CD4-positive, alpha-beta T cell treated with Interleukin-4 for 1 hour (primary cell): Measurements from ENCODE around the gene ZNF675.
A peak's percentile ranks its signal among the peaks of the same experiment; 100 is the strongest.
"Not testable (repeated sequence)": the region's sequence is repeated elsewhere in the genome, so short reads cannot be mapped to it uniquely, and the experiment has no call there.

ENCODE experiments used
- DNase-seq, 2 donors: peaks; one replicate each; pipeline ENCODE4 v3.0.0-alpha.2; 2020 to 2022

ZNF675 gene

DNA sequence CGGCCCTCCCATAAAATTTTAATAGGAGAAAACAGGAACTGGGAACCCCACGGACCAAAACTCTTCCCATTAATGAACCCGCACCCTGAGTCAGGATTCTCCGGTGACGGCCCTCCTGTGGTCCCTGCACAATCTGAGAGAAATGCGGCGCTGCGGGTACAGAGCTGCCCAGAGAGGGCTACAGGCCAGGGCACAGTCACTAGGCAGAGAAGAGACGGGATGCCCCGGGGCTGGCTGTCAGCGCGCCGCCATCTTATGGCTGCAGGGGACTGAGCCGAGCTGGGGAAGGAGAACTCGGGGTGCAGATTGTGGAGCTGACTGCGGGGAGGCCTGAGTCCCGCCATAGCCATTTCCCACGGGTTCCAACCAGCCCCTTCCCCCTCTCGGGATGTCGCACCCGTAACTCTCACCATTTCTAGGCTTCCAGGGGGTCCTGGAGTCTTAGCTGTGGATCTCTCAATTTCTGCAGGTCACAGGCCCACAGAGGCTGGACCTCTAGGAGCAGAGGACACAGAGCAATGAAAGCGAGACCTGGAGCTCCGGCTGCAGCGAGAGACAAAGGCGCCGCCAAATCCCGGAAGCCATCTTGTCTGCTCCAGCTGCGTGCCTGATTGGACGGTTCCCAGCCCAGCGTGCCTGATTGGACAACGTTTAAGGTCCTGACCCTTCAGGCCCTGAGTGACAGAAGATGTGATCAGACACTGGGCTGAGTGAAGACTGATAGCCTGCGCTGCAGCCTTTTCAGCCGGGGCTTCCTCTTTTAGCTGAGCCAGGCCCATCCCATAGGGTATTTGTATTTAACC, at the start of gene ZNF675:
Gene ZNF675 (minus strand): TSS at position 592 of the 803 bp plus-strand sequence. CDS start 179 bp downstream, at position 413.
- DNase-seq = peak; percentile 92 to 93

DNA sequence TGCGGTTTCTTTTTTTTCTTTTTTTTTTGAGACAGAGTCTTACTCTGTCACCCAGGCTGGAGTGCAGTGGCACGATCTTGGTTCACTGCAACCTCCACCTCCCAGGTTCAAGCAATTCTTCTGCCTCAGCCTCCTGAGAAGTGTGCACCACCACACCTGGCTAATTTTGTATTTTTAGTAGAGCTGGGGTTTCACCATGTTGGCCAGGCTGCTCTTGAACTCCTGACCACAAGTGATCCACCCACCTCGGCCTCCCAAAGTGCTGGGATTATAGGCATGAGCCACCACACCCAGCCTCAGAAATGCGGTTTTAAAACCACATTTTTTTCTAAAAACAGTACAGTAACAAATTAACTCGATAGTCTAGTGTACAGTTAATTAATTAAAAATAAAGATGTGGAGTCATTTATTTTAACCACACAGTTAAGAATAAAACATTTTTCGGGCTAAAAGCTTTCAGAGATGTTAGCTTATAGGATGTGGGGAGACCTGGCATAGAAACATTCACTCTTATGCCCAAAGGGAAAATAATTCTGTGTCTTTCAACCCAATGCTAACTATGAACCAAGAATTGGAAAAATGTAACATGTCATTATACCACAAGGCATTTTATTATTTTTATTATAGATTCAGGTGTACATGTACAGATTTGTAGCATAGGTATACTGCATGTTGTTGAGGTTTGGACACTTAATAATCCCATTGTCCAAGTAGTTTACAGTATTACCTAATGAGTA, 43.9 kb upstream of the ZNF675 start:
- DNase-seq = not testable (repeated sequence)

DNA sequence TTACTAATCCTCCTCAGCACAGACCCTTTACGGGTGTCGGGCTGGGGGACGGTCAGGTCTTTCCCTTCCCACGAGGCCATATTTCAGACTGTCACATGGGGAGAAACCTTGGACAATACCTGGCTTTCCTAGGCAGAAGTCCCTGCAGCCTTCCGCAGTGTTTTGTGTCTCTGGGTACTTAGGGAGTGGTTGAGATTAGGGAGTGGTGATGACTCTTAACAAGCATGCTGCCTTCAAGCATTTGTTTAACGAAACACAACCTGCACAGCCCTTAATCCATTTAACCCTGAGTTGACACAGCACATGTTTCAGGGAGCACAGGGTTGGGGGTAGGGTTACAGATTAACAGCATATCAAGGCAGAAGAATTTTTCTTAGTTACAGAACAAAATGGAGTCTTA, 37.1 kb upstream of the ZNF675 start:
- not testable (repeated sequence) for DNase-seq

DNA sequence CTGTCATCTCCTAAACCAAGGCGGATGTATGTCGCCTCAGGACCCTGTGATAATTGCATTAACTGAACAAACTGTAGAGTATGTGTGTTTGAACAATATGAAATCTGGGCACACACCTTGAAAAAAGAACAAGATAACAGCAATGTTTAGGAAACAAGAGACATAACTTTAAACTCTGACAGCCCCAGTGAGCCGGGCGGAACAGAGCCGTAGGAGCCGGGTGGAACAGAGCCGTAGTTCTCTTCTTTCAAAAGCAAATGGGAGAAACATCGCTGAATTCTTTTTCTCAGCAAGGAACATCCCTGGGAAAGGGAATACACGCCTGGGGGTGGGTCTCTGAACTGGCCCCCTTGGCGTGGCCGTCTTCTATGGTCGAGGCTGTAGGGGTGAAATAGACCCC, 31.8 kb upstream of the ZNF675 start:
- DNase-seq = no peak

DNA sequence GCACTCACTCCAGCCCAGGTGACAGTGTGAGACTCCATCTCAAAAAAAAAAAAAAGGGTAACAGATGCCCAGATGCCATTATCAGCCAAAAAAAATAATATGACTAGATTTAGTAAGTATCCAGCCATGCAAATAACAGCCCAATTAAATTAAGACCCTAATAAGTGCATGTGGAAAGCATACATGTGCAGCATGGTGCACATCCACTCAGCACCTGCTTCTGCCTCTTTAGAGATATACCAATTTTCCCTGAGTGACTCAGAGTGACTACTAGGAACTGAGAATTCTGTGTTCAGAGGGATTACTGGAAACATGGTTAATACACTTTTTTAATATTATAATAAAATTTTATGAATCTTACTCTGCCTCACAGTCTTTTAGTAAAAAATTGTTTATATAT, 29.8 kb upstream of the ZNF675 start:
- no peak for DNase-seq

DNA sequence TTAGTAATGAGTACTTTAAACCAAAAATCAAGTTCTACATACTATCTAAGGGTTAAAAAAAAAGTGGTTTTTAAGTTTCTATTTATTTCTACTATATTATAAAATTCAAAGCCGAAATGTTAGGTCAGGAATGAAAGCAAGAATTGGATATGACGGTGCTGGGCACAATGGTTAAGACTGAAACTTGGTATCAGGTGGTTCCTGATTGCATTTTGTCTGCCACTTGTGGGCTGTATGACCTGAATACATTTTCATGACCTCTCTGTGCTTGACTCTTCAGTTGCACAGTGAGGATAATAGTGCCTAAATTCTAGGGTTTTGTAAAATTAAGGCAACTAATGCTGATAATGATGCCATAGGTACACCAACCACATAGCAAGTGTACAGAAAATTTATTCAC, 22.3 kb upstream of the ZNF675 start:
- no peak for DNase-seq

DNA sequence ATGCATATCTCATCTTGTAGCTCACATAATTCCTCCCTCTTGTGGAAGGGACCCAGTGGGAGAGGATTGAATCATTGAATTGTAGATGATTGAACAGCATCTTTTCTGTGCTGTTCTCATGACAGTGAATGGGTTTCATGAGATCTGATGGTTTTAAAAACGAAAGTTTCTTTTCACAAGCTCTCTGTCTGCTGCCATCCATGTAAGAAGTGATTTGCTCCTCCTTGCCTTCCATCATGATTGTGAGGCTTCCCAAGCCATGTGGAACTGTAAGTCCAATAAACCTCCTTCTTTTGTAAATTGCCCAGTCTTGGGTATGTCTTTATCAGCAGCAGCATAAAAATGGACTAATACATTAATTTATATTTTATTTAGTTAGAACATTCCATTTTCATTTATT, 19.6 kb upstream of the ZNF675 start:
- DNase-seq = no peak

DNA sequence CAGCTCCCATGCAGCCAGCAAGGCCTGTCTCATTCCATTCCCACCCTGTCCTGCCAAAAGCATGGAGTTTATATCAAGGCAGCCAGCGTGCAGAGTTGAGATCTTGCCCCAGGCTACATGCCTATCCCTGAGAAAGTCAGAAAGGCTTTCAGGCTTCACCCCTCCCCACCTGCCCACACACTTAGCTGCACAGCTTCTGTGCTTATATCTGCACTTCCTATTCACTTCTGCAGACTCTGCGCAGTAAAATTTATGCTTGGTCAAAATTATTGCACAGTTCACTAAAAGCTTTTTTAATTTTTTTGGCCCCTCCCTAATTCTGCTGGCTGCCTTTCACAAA, 12.5 kb upstream of the ZNF675 start:
- DNase-seq = no peak

DNA sequence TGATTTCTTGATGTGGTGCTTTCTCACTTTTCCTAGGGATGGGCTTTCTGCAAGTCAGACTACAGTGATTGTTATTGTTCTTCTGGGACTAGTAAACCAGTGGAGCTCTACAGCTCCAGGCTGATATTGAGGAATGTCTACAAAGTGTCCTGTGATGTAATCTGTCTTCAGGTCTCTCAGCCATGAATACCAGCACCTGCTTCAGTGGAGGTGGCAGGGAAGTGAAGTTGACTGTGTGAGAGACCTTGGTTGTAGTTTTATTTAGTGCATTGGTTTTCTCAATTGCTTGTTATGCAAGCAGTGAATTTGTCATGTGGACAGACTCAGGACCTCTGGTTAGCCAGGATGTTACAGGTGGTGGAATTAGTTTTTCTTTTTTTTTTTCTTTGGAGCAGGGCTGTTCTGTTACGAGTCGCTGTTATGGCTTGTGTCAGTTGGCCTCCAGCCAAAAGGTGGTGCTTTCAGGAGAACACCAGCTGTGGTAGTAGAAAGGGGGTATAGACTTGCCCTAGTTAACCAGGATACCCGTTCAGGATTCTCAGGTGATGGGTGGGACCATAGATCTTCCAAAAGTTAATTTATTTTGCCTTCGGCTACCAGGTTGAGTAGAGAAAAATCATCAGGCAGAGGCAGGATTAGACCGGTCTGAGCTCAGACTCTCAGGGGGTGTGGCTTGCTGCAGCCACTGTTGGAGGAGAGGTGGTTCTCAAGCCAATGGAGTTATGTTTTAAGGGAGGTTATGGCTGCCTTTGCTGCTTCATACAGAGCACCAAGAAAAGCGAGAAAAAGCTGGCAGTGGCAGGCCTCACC, 11.9 kb upstream of the ZNF675 start:
- no peak for DNase-seq

DNA sequence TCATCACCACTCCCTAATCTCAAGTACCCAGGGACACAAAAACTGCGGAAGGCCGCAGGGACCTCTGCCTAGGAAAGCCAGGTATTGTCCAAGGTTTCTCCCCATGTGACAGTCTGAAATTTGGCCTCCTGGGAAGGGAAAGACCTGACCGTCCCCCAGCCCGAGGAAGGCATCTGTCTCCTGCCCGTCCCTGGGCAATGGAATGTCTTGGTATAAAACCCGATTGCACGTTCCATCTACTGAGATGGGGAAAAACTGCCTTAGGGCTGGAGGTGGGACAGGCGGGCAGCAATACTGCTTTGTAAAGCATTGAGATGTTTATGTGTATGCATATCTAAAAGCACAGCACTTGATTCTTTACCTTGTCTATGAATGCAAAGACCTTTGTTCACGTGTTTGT, 5.9 kb upstream of the ZNF675 start:
- not testable (repeated sequence) for DNase-seq

DNA sequence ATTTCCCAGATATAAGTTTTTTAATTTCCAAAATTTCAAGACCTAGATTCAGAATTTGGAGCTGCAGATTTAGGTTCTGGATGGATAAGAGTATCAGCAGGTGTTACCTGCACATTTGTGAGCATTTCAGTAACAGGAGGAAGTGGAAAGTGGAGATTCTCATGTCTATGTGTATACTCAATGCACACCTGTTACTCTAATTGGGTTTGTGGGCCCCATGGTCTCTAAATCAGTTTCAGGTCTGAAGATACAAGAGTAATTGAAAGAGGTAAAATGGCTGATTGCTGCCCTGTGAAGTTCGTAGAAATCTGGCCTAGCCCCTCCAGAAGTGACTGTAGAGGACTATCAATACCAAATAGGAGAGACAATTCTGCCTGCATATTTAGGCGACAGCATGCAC, 13.9 kb downstream of the ZNF675 start:
- DNase-seq = no peak

DNA sequence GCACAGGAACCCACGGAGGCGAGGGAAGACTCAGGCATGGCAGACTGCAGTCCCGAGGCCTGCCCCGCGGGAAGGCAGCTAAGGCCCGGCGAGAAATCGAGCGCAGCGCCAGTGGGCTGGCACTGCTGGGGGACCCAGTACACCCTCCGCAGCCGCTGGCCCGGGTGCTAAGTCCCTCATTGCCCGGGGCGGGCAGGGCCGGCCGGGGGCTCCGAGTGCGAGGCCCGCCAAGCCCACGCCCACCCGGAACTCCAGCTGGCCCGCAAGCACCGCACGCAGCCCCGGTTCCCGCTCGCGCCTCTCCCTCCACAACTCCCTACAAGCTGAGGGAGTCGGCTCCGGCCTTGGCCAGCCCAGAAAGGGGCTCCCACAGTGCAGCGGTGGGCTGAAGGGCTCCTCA, 18.4 kb downstream of the ZNF675 start:
- not testable (repeated sequence) for DNase-seq

DNA sequence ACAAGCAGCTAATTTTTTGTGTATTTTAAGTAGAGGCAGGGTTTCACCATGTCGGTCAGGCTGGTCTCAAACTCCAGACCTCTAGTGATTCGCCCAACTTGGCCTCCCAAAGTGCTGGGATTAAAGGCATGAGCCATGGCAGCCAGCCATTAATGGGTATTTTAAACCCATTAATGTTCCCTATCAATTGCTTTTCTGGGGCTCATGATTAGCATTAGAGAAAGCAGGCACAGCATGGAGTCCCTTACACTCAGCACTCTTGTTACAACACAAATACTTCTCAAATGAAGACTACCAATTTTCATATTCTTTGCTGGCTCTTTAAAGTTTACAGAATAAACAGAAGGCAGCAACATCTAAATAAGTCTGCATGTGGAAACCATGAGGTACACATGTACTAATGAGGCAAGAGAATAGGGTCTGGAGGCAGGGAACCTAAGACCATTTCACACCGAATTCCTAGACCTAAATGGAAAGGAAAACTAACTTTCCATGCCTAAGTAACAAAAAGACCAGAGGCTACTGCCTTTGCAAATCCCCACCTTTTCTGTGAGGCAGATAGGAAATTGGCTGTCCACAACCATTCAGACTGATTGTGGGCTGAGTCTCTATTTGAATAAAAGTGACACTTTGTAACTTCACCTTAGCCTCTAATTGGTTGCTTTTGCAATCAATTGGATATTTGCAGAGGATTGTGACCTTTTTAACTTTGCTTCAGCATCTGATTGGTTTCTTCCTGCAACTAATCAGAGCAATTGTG, 21.2 kb downstream of the ZNF675 start:
- DNase-seq = no peak

DNA sequence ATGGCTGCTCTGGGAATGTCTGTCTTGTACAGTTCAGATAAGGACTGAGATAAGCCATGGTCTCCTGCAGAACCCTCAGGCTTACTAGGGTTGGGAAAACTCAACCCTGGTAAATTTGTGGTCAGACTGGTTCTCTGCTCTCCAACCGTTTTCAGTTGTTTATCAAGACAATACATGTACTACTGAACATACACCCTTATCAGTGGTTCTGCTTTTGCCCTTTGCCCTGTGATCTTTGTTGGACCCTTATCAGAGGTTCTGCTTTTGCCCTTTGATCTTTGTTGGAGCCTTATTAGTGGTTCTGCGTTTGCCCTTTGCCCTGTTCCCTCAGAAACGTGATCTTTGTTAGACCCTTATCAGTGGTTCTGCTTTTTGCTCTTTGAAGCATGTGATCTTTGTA, 37.2 kb downstream of the ZNF675 start:
- DNase-seq = not testable (repeated sequence)
